Loucy (cell line): Measurements from ENCODE around the gene SPTB.
A peak's percentile ranks its signal among the peaks of the same experiment; 100 is the strongest.

ENCODE experiments used
- H2AFZ ChIP-seq: fragments of 200-600 bp; sonication (generic); 2 replicates; pipeline ENCODE4 v1.6.0; 2016; ENCODE audit warnings: antibody characterized with exemption, mild to moderate bottlenecking, low read length, moderate library complexity
- H3F3A ChIP-seq: fragments of 200-600 bp; 2 replicates; pipeline ENCODE4 v1.6.0; 2016; ENCODE audit warnings: antibody characterized with exemption, low read depth, mild to moderate bottlenecking
- H3K27me3 ChIP-seq: fragments of 200-600 bp; sonication (generic); 2 replicates; pipeline ENCODE4 v1.6.1; 2014; ENCODE audit warnings: low read length, mild to moderate bottlenecking; ENCODE audit not compliant: insufficient read depth, poor library complexity, severe bottlenecking
- H3K36me3 ChIP-seq: fragments of 200-600 bp; sonication (generic); 2 replicates; pipeline ENCODE4 v1.6.1; 2016; ENCODE audit warnings: low read length; ENCODE audit not compliant: insufficient read depth
- H3K4me1 ChIP-seq: fragments of 200-600 bp; sonication (generic); 2 replicates; pipeline ENCODE4 v1.5.1; 2014; ENCODE audit warnings: low read length, mild to moderate bottlenecking; ENCODE audit not compliant: insufficient read depth, poor library complexity, severe bottlenecking
- H3K4me2 ChIP-seq: fragments of 200-600 bp; sonication (generic); 2 replicates; pipeline ENCODE4 v1.6.0; 2014; ENCODE audit warnings: antibody characterized with exemption, low read length, low read depth, mild to moderate bottlenecking; ENCODE audit not compliant: poor library complexity, severe bottlenecking
- H3K4me3 ChIP-seq: fragments of 200-600 bp; sonication (generic); 2 replicates; pipeline ENCODE4 v1.5.1; 2014; ENCODE audit warnings: low read length, mild to moderate bottlenecking, mixed read lengths; ENCODE audit not compliant: poor library complexity, severe bottlenecking
- H3K79me2 ChIP-seq: fragments of 200-600 bp; sonication (generic); 2 replicates; pipeline ENCODE4 v1.6.1; 2014; ENCODE audit warnings: low read length; ENCODE audit not compliant: insufficient read depth
- H3K9ac ChIP-seq: fragments of 200-600 bp; sonication (generic); 2 replicates; pipeline ENCODE4 v1.6.0; 2014; ENCODE audit warnings: mild to moderate bottlenecking, low read depth, low read length, moderate library complexity; ENCODE audit not compliant: poor library complexity, severe bottlenecking
- H3K9me2 ChIP-seq: fragments of 200-600 bp; sonication (generic); replicated peaks from 2 replicates; pipeline ENCODE4 v1.6.1; 2016; ENCODE audit warnings: low read depth, low read length, mixed read lengths
- H3K9me3 ChIP-seq: fragments of 200-600 bp; sonication (generic); 2 replicates; pipeline ENCODE4 v1.6.1; 2014; ENCODE audit warnings: mild to moderate bottlenecking, antibody characterized with exemption, low read length, low read depth; ENCODE audit not compliant: insufficient read depth
- H4K20me1 ChIP-seq: fragments of 200-600 bp; sonication (generic); 2 replicates; pipeline ENCODE4 v1.6.0; 2014; ENCODE audit warnings: antibody characterized with exemption, low read length, mild to moderate bottlenecking; ENCODE audit not compliant: insufficient read depth, poor library complexity, severe bottlenecking
- CTCF ChIP-seq: fragments of 200-600 bp; sonication (generic); conservative IDR thresholded peaks from 2 replicates; pipeline ENCODE4 v1.5.1; 2014; ENCODE audit warnings: mild to moderate bottlenecking, antibody characterized with exemption, low read length
- EZH2phosphoT487 ChIP-seq: fragments of 200-600 bp; IDR thresholded peaks from 2 replicates; pipeline ENCODE4 v1.6.1; 2018; ENCODE audit warnings: antibody characterized with exemption, mild to moderate bottlenecking, moderate library complexity, borderline replicate concordance

The SPTB gene

GRCh38 chr14:64825006-64825405, 54.7 kb downstream of the SPTB start:
- Histone ChIP-seq H3F3A (no peaks in the 10 kb centered on the region), H3K4me2 (no peak overlapping the region), H3K4me3 (no peak overlapping the region), H2AFZ (no peak overlapping the region), H3K4me1 (no peaks in the 10 kb centered on the region), H3K27me3 (no peaks in the 10 kb centered on the region), H3K36me3 (no peaks in the 10 kb centered on the region), H3K9me2 (no peaks in the 10 kb centered on the region), H3K79me2 (no peaks in the 10 kb centered on the region), H3K9ac (no peak overlapping the region), H4K20me1 (no peaks in the 10 kb centered on the region), H3K9me3 (no peaks in the 10 kb centered on the region)
- no peak for TF ChIP-seq EZH2phosphoT487
- no peak for TF ChIP-seq CTCF

DNA sequence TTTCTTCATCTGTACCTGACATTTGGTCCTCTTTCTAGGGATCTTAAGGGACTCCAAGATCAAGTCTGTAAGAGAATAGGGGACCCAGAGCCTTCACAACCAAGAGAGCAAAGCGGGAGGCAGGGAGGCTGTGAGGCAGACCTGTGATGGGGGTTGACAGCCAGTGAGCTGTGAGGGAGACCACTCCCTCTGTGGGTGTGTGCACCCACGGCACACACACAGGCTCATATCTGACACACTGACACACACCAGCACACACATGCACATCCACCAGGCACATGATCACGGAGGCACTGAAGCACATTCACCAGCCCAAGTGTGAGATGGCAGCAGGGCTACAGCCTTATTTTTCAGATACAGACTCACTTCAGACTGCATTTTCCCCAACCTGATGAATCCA, 55.2 kb downstream of the SPTB start:
- Histone ChIP-seq H4K20me1 (no peaks in the 10 kb centered on the region), H3K4me1 (no peaks in the 10 kb centered on the region), H2AFZ (no peak overlapping the region), H3K79me2 (no peaks in the 10 kb centered on the region), H3K36me3 (no peaks in the 10 kb centered on the region), H3K9me2 (no peaks in the 10 kb centered on the region), H3K4me3 (no peak overlapping the region), H3F3A (no peaks in the 10 kb centered on the region), H3K9me3 (no peaks in the 10 kb centered on the region), H3K9ac (no peak overlapping the region), H3K4me2 (no peak overlapping the region), H3K27me3 (no peaks in the 10 kb centered on the region)
- no peak for TF ChIP-seq CTCF

DNA sequence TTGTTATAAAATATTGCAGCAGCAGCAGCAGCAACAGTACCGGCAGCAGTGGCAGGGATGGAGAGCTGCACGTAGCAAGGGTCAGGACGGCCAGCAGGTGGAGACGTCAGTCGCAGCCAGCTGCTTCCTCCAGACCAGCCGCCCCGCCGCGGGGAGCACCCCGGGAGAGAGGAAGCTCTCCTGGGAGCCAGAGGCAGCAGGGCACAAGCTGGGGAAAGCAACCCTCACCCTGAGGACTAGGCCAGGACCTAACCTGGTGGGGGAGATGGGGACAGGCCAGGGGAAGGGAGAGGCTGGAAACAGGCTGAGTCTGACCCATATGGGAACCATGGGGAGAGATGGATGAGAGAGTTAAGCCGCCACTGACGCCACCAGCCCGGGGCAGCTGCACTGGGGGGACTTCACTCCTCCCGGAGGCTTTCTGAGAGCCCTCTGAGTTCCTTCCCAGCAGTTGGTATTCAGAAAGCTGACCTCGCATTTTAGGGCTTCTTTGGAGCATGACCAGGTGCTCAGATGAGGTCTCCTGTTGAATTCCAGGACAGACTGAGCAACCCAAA, 56.3 kb downstream of the SPTB start:
- Histone ChIP-seq H2AFZ (peak overlapping the region; percentile 85), H3K4me1 (no peaks in the 10 kb centered on the region), H3K27me3 (no peaks in the 10 kb centered on the region), H3K4me2 (peak overlapping the region; percentile 66), H3K4me3 (peak overlapping the region; percentile 42), H3K9ac (no peak overlapping the region), H3K36me3 (no peaks in the 10 kb centered on the region), H3K9me2 (no peaks in the 10 kb centered on the region), H4K20me1 (no peaks in the 10 kb centered on the region), H3K79me2 (no peaks in the 10 kb centered on the region), H3F3A (no peaks in the 10 kb centered on the region), H3K9me3 (no peaks in the 10 kb centered on the region)
- TF ChIP-seq EZH2phosphoT487 (no peak), CTCF (peak; percentile 76)
